PC-9 (cell line): ENCODE data around the gene NECAB3. TPM values are rescaled to one million over a fixed set of nuclear protein-coding genes. Genes with fewer than 3 reads are reported as not detected.

Experiments used
- BruUV-seq: library from RNA; stranded (reverse); fragments of 400-500 nt; replicated peaks from 2 replicates; lab custom pipeline; 2021; lab: Mats Ljungman, UMichigan
- CTCF ChIA-PET: fragments of 300-600 bp; sonication (Branson Sonifier 250); formaldehyde crosslinking; loops from one replicate; lab custom pipeline; 2022; ENCODE audit warnings: antibody characterized with exemption; lab: Charles Lee
- POLR2A ChIA-PET: fragments of 300-600 bp; sonication (Branson Sonifier 250); formaldehyde crosslinking; loops from one replicate; lab custom pipeline; 2022; ENCODE audit warnings: antibody characterized with exemption; ENCODE audit not compliant: unreplicated experiment; lab: Charles Lee
- DNase-seq, 2 experiments: peaks; one replicate each; pipeline versions ENCODE4 v3.0.0 to v3.0.0-alpha.2; 2015 to 2022; ENCODE audit warnings: mixed read lengths in 1 of 2
- H2AFZ ChIP-seq: fragments of 200-600 bp; sonication (generic); 2 replicates; pipeline ENCODE4 v1.8.1; 2017; ENCODE audit warnings: antibody characterized with exemption
- H3F3A ChIP-seq: fragments of 200-600 bp; sonication (generic); 2 replicates; pipeline ENCODE4 v1.8.1; 2017; ENCODE audit warnings: antibody characterized with exemption, mild to moderate bottlenecking, low read depth; ENCODE audit not compliant: insufficient read depth
- H3K27ac ChIP-seq: fragments of 200-600 bp; sonication (generic); 2 replicates; pipeline ENCODE4 v1.6.1; 2016; ENCODE audit warnings: mixed run types
- H3K27me3 ChIP-seq: fragments of 200-600 bp; sonication (generic); 2 replicates; pipeline ENCODE4 v1.6.1; 2016; ENCODE audit warnings: low read depth, mixed run types; ENCODE audit not compliant: insufficient read depth
- H3K36me3 ChIP-seq: fragments of 200-600 bp; sonication (generic); 2 replicates; pipeline ENCODE4 v1.6.1; 2016; ENCODE audit warnings: low read depth, mixed run types
- H3K4me1 ChIP-seq: fragments of 200-600 bp; sonication (generic); replicated peaks from 2 replicates; pipeline ENCODE4 v1.6.1; 2016; ENCODE audit warnings: mixed run types; ENCODE audit not compliant: insufficient read depth
- H3K4me2 ChIP-seq: fragments of 200-600 bp; sonication (generic); 2 replicates; pipeline ENCODE4 v1.6.1; 2017; ENCODE audit warnings: mixed run types
- H3K4me3 ChIP-seq: fragments of 200-600 bp; sonication (generic); 2 replicates; pipeline ENCODE4 v1.6.1; 2016; ENCODE audit warnings: mixed run types
- H3K79me2 ChIP-seq: fragments of 200-600 bp; sonication (generic); 2 replicates; pipeline ENCODE4 v1.6.1; 2017; ENCODE audit warnings: low read depth, mixed run types
- H3K9me2 ChIP-seq: fragments of 200-600 bp; sonication (generic); 2 replicates; pipeline ENCODE4 v1.8.1; 2017; ENCODE audit warnings: mild to moderate bottlenecking; ENCODE audit not compliant: insufficient read depth
- H3K9me3 ChIP-seq: fragments of 200-600 bp; sonication (generic); 2 replicates; pipeline ENCODE4 v1.8.1; 2016; ENCODE audit warnings: low read depth; ENCODE audit not compliant: insufficient read depth
- H4K20me1 ChIP-seq: fragments of 200-600 bp; sonication (generic); 2 replicates; pipeline ENCODE4 v1.8.1; 2017; ENCODE audit not compliant: insufficient read depth
- CTCF ChIP-seq: fragments of 200-600 bp; sonication (generic); conservative IDR thresholded peaks from 2 replicates; pipeline ENCODE4 v1.6.1; 2017; ENCODE audit warnings: mixed run types, antibody characterized with exemption, mild to moderate bottlenecking, moderate library complexity
- EZH2 ChIP-seq: fragments of 200-600 bp; sonication (generic); IDR thresholded peaks from 2 replicates; pipeline ENCODE4 v1.8.0; 2017; ENCODE audit warnings: antibody characterized with exemption, low read depth
- intact Hi-C: fragments of 100-400 bp; cut with micrococcal nuclease; formaldehyde crosslinking; loops from one replicate; pipeline ENCODE4 v1.10.0; 2022; ENCODE audit not compliant: unreplicated experiment
- total RNA-seq: library from RNA; stranded (reverse); gene quantifications from 2 replicates; pipeline ENCODE4 v1.2.3, GENCODE V29; 2021

NECAB3 gene
- total RNA-seq, 1 experiment from 2014 or later = 72.1 TPM

GRCh38 chr20:33677991-33678702 lies 3.9 kb upstream of the NECAB3 start:
- H3F3A ChIP-seq = peaks cover 19% of the 10 kb centered on the region; the same call in 1 of the 2 replicates
- TF ChIP-seq CTCF (no peak), EZH2 (no peak)
- peaks cover 7% of the 10 kb centered on the region; the same call in 1 of the 2 replicates for H3K4me1 ChIP-seq
- H3K4me3 ChIP-seq = no peak overlapping the region
- no peak overlapping the region for H3K4me2 ChIP-seq
- H3K36me3 ChIP-seq = no peaks in the 10 kb centered on the region
- H2AFZ ChIP-seq = no peak overlapping the region
- ChIA-PET CTCF (no interaction called here), POLR2A (interaction anchor here (0.7 kb wide), 1 partner anchor 17 kb away, joined by 21 read pairs; no protein-coding TSS in a partner anchor)
- peaks cover 19% of the 10 kb centered on the region for H3K79me2 ChIP-seq
- H3K9me2 ChIP-seq = no peaks in the 10 kb centered on the region
- H3K27me3 ChIP-seq = no peaks in the 10 kb centered on the region
- no TSS peak for BruUV-seq
- no peaks in the 10 kb centered on the region for H4K20me1 ChIP-seq
- no peaks in the 10 kb centered on the region for H3K9me3 ChIP-seq
- intact Hi-C loops = no loop called here
- DNase-seq = peak in 1 of 2 experiments; percentile 25
- no peak overlapping the region for H3K27ac ChIP-seq

- no peaks in the 10 kb centered on the region for H3K27me3 ChIP-seq
- H2AFZ ChIP-seq = no peak overlapping the region
- H3K9me2 ChIP-seq = no peaks in the 10 kb centered on the region
- H4K20me1 ChIP-seq = no peaks in the 10 kb centered on the region
- no peaks in the 10 kb centered on the region for H3K9me3 ChIP-seq
- H3K4me1 ChIP-seq = peaks cover 16% of the 10 kb centered on the region; the same call in 1 of the 2 replicates
- no peak overlapping the region for H3K4me3 ChIP-seq
- no peak overlapping the region for H3K4me2 ChIP-seq
- CTCF ChIA-PET = no interaction called here
- H3K36me3 ChIP-seq = no peaks in the 10 kb centered on the region
- no peak for TF ChIP-seq EZH2
- no peak for TF ChIP-seq CTCF
- peaks cover 23% of the 10 kb centered on the region; the same call in 1 of the 2 replicates for H3F3A ChIP-seq
- peak in 1 of 2 experiments; percentile 15 for DNase-seq
- no peak overlapping the region for H3K27ac ChIP-seq
- no TSS peak for BruUV-seq
- H3K79me2 ChIP-seq = peaks cover 21% of the 10 kb centered on the region
- intact Hi-C loops = no loop called here
- POLR2A ChIA-PET = interaction anchor here (0.6 kb wide), 1 partner anchor 10 kb away, joined by 3 read pairs; the partner anchor contains the start of gene ACTL10
These were observed 2.7 kb upstream of the NECAB3 start for GRCh38 chr20:33676652-33677645.

- intact Hi-C loops = no loop called here
- POLR2A ChIA-PET = no interaction called here
- Histone ChIP-seq H3K79me2 (peaks cover 28% of the 10 kb centered on the region), H4K20me1 (no peaks in the 10 kb centered on the region), H3K4me3 (no peak overlapping the region), H3F3A (peaks cover 30% of the 10 kb centered on the region; the same call in 1 of the 2 replicates), H3K4me1 (peaks cover 16% of the 10 kb centered on the region; the same call in 1 of the 2 replicates), H3K27ac (no peak overlapping the region), H3K4me2 (no peak overlapping the region), H2AFZ (no peak overlapping the region), H3K9me3 (no peaks in the 10 kb centered on the region), H3K27me3 (no peaks in the 10 kb centered on the region), H3K36me3 (no peaks in the 10 kb centered on the region), H3K9me2 (no peaks in the 10 kb centered on the region)
- TF ChIP-seq CTCF = no peak
- no peak for TF ChIP-seq EZH2
- no TSS peak for BruUV-seq
- CTCF ChIA-PET = interaction anchor here (0.6 kb wide), 1 partner anchor 222 kb away, joined by 6 read pairs; no protein-coding TSS in a partner anchor
- peak in 1 of 2 experiments; percentile 1 for DNase-seq
These were observed 1.9 kb upstream of the NECAB3 start for GRCh38 chr20:33676121-33676520.
